ENCODE measurements around the gene TSHZ2.

The TSHZ2 gene

GRCh38 chr20:53044296-53044695, 72.1 kb downstream of the TSHZ2 start:
- no peak for DNase-seq (ENCODE audit: low spot score)
- H3K4me3 ChIP-seq: no peak overlapping the region
- no peak overlapping the region for H3K27ac ChIP-seq
- TF ChIP-seq, protein P1, sequence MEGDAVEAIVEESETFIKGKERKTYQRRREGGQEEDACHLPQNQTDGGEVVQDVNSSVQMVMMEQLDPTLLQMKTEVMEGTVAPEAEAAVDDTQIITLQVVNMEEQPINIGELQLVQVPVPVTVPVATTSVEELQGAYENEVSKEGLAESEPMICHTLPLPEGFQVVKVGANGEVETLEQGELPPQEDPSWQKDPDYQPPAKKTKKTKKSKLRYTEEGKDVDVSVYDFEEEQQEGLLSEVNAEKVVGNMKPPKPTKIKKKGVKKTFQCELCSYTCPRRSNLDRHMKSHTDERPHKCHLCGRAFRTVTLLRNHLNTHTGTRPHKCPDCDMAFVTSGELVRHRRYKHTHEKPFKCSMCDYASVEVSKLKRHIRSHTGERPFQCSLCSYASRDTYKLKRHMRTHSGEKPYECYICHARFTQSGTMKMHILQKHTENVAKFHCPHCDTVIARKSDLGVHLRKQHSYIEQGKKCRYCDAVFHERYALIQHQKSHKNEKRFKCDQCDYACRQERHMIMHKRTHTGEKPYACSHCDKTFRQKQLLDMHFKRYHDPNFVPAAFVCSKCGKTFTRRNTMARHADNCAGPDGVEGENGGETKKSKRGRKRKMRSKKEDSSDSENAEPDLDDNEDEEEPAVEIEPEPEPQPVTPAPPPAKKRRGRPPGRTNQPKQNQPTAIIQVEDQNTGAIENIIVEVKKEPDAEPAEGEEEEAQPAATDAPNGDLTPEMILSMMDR (IDR thresholded peaks at IDR 0.05): no peak

GRCh38 chr20:53045941-53046340, 73.8 kb downstream of the TSHZ2 start:
- H3K27ac ChIP-seq: no peak overlapping the region
- DNase-seq (ENCODE audit: low spot score): no peak
- TF ChIP-seq, protein P1 (IDR thresholded peaks at IDR 0.05): no peak

DNA sequence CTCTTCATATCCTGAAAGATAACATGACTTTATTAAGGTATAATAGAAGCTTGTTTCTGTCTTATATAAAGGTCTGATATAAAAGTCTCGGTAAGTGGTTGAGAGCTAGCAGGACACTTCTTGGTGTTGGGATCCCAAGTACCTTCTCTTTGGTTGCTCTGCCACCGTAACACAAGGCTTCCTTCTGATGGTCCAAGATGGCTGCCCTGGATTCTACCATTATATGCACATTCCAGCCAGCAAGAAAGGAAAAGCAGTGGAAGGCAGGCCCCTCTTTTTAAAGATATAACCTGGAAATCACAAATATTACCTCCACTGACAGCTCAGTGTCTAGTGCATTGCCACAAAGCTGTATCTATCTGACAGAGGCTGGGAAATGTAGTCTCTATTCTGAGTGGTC, 75.0 kb downstream of the TSHZ2 start:
- DNase-seq (ENCODE audit: low spot score): no peak
- TF ChIP-seq, protein P1 (IDR thresholded peaks at IDR 0.05): no peak
- no peak overlapping the region for H3K4me3 ChIP-seq
- H3K27ac ChIP-seq: no peak overlapping the region

More at GRCh38 chr20:53045941-53046340, 73.8 kb downstream of the TSHZ2 start:
- H3K4me3 ChIP-seq: no peak overlapping the region

GRCh38 chr20:53048387-53048786, 76.2 kb downstream of the TSHZ2 start:
- Histone ChIP-seq H3K4me3 (no peak overlapping the region), H3K27ac (no peak overlapping the region)
- no peak for DNase-seq (ENCODE audit: low spot score)
- TF ChIP-seq, protein P1 (IDR thresholded peaks at IDR 0.05): no peak

DNA sequence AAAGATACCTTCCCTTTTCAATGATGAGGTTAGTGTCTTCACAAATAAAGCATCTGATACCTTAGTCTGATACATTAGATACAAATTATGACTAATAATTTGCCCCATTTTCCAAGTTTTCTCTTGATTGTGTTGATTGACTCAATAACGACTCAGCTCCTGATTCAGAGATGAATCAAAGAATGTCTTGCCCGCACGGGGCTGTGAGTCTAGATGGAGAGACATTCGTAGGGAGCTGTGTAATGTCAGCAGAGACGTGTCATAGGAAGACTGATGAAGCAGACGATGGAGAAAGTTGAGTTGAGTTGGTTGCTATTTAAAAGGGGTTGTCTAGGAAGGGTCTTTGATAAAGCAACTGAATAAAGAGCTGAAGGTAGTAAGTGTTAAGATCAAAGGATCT, 78.2 kb downstream of the TSHZ2 start:
- Histone ChIP-seq H3K27ac (no peak overlapping the region), H3K4me3 (no peak overlapping the region)
- TF ChIP-seq, protein P1 (IDR thresholded peaks at IDR 0.05): no peak
- no peak for DNase-seq (ENCODE audit: low spot score)

DNA sequence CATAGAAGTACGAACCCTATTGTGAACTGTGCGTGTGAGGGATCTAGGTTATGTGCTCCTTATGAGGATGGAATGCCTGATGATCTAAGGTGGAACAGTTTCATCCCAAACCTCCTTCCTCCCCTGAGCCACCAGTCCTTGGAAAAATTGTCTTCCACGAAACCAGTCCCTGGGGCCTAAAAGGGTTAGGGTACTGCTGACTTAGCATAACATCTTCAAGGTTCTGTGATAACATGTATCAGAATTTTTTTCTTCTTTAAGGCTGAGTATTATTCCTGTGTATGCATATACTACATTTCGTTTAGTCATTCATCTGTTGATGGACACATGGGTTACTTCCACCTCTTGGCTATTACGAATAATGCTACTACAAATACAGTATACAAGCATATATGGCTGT, 80.2 kb downstream of the TSHZ2 start:
- no peak for DNase-seq (ENCODE audit: low spot score)
- TF ChIP-seq, protein P1 (IDR thresholded peaks at IDR 0.05): no peak
- H3K27ac ChIP-seq: no peak overlapping the region
- H3K4me3 ChIP-seq: no peak overlapping the region

DNA sequence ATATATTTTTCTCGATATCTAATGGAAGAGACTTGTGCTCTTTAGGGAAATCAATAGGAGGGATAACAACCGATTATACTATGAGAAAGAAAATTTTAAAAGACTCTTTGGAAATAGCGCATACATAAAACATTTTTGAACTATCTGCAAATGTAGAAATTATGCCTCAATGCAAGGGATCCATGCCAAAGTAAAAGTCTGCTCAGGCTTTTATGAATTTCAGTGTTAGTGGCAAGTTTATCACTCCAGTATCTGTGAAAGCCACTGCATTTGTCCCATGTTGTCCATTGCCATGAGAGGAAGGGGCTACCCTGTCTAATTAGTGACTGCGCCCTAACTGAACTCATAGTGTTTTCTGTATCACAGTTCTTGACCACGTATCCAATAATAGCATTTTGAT, 81.4 kb downstream of the TSHZ2 start:
- no peak overlapping the region for H3K27ac ChIP-seq

More for the DNA sequence above, 81.4 kb downstream of the TSHZ2 start:
- TF ChIP-seq, protein P1 (IDR thresholded peaks at IDR 0.05): no peak
- DNase-seq (ENCODE audit: low spot score): no peak
- H3K4me3 ChIP-seq: no peak overlapping the region

Data from coronary artery (tissue), 2 donors.